ENCODE results near the gene UBR1. TPM values are rescaled to one million over a fixed set of nuclear protein-coding genes. Genes with fewer than 3 reads are reported as not detected.

UBR1 gene
- total RNA-seq, 1 experiment from 2014 or later = 22.2 TPM

DNA sequence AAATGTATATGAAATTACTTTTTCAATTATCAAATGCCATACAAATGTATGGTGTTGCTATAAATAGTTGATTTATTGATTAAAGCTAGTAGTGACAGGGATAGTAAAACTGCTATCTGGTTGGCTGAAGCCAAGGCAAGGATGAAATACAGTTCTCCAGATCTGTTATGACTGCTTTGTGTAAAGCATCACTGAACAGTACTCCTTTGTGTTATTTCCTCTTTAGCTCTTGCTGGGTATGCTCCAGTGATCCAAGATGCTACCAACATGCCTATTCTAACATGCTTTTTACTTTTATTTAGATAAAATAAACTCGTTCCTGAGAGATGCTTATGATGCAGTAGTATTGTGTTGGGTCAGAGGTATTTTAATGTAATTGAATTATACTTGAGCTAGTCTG, 12.4 kb upstream of the UBR1 start:
- TF ChIP-seq, protein P1, sequence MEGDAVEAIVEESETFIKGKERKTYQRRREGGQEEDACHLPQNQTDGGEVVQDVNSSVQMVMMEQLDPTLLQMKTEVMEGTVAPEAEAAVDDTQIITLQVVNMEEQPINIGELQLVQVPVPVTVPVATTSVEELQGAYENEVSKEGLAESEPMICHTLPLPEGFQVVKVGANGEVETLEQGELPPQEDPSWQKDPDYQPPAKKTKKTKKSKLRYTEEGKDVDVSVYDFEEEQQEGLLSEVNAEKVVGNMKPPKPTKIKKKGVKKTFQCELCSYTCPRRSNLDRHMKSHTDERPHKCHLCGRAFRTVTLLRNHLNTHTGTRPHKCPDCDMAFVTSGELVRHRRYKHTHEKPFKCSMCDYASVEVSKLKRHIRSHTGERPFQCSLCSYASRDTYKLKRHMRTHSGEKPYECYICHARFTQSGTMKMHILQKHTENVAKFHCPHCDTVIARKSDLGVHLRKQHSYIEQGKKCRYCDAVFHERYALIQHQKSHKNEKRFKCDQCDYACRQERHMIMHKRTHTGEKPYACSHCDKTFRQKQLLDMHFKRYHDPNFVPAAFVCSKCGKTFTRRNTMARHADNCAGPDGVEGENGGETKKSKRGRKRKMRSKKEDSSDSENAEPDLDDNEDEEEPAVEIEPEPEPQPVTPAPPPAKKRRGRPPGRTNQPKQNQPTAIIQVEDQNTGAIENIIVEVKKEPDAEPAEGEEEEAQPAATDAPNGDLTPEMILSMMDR (conservative IDR thresholded peaks at IDR 0.05) = no peak
- H3K27me3 ChIP-seq (ENCODE audit: insufficient read depth, low read length) = no peaks in the 10 kb centered on the region

More for the DNA sequence above, 12.4 kb upstream of the UBR1 start:
- Histone ChIP-seq H3K4ac (ENCODE audit: low read depth, low read length) (no peak overlapping the region), H2AFZ (ENCODE audit: low read length) (no peak overlapping the region), H3K18ac (ENCODE audit: insufficient read length, low read depth, low read length) (no peak overlapping the region), H3K4me2 (ENCODE audit: insufficient read depth, insufficient read length, low read length) (no peak overlapping the region), H4K20me1 (ENCODE audit: control insufficient read depth, insufficient read depth, insufficient read length) (no peaks in the 10 kb centered on the region), H3K23me2 (ENCODE audit: insufficient read length, low read depth, low read length, poor library complexity, severe bottlenecking) (no peaks in the 10 kb centered on the region), H4K91ac (ENCODE audit: insufficient read length, low read depth, low read length) (no peak overlapping the region), H4K5ac (ENCODE audit: insufficient read length, low read depth, low read length) (no peak overlapping the region), H2BK12ac (ENCODE audit: insufficient read length, low read depth, low read length) (no peak overlapping the region), H3K56ac (ENCODE audit: insufficient read length, low read depth, low read length) (no peak overlapping the region), H2BK120ac (ENCODE audit: low read depth, low read length, poor library complexity, severe bottlenecking) (no peak overlapping the region), H3K79me2 (ENCODE audit: insufficient read depth, low read length) (no peaks in the 10 kb centered on the region), H3K79me1 (ENCODE audit: insufficient read depth, low read depth, low read length, poor library complexity, severe bottlenecking) (no peaks in the 10 kb centered on the region), H3K4me1 (ENCODE audit: insufficient read depth, low read length) (no peaks in the 10 kb centered on the region), H4K8ac (replicated peaks; ENCODE audit: insufficient read length, low read depth, low read length) (no peak overlapping the region), H2BK5ac (ENCODE audit: insufficient read length, low read length) (no peak overlapping the region), H3K27ac (ENCODE audit: insufficient read length, low read depth, low read length) (no peak overlapping the region), H3K9me3 (ENCODE audit: control insufficient read depth, low read depth, low read length) (no peaks in the 10 kb centered on the region), H2BK20ac (ENCODE audit: low read depth, low read length, poor library complexity, severe bottlenecking) (no peak overlapping the region), H3K14ac (ENCODE audit: insufficient read depth, low read length) (no peak overlapping the region), H2BK15ac (ENCODE audit: low read depth, low read length) (no peak overlapping the region), H3K9ac (ENCODE audit: extremely low read depth, insufficient read length, low read length) (no peak overlapping the region), H3K23ac (ENCODE audit: insufficient read length, low read depth, low read length) (no peak overlapping the region), H2AK5ac (ENCODE audit: insufficient read length, low read length) (no peak overlapping the region), H3T11ph (ENCODE audit: low read length) (no peak overlapping the region)
- H3K4me3 Mint-ChIP-seq = no peak overlapping the region
- H3K4me1 Mint-ChIP-seq = peaks cover 6 to 8% of the 10 kb centered on the region in 2 experiments
- no CpG with 5 or more reads among the region's 1 CpG for WGBS (ENCODE audit: extremely low coverage, insufficient read length, low lambda C conversion rate)
- H3K27ac Mint-ChIP-seq = no peak overlapping the region
- H3K27me3 Mint-ChIP-seq (ENCODE audit: low read depth) = peaks cover 63% of the 10 kb centered on the region
- peaks cover 0 to 2% of the 10 kb centered on the region in 2 experiments; a peak in 1 of 5 replicates for H3K9me3 Mint-ChIP-seq
- no peaks in the 10 kb centered on the region for H3K36me3 Mint-ChIP-seq (ENCODE audit: insufficient read depth in 1 of 3, low read depth in 3 of 3)
- DNase-seq = no peak
